ENCODE measurements around the gene FAM120A.

Gene FAM120A

DNA sequence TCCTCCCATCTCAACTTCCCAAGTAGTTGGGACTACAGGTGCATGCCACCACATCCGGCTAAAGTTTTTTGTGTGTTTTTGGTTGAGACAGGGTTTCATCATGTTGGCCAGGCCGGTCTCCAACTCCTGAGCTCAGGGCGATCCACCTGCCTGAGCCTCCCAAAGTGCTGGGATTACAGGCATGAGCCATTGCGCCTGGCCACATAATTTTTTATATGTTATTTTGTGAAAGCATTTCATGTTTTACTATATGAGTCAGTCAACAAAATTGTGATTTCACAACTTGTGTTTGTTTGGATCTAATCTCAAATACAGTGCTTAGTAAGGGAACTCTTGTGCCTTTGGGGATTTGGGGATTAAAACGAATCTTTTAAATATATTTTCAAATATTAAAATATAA is 21.9 kb downstream of the FAM120A start:
- no peak for DNase-seq

DNA sequence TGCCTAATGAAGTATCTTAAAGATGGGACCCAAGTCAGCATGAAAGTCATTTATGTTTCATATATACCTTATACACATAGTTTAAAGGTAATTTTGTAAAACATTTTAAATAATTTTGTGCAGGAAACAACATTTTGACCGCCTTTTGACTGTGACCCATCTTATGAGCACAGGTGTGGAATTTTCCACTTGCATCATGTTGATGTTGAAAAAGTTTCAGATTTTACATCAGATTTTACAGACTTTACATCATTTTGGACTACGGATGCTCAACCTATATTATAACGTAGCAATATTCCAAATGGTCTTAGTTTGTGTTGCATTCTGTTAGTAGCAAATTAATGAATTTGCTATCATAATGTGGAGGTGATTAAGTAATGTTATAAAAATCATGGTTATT is 23.6 kb downstream of the FAM120A start:
- no peak for DNase-seq

- no peak for DNase-seq
Measured at GRCh38 chr9:93475856-93476255, 24.4 kb downstream of the FAM120A start.

GRCh38 chr9:93476924-93477323 is 25.4 kb downstream of the FAM120A start:
- no peak for DNase-seq

- DNase-seq: no peak
Measured at GRCh38 chr9:93477397-93477796, 25.9 kb downstream of the FAM120A start.

GRCh38 chr9:93479726-93480125 is 28.2 kb downstream of the FAM120A start:
- no peak for DNase-seq

DNA sequence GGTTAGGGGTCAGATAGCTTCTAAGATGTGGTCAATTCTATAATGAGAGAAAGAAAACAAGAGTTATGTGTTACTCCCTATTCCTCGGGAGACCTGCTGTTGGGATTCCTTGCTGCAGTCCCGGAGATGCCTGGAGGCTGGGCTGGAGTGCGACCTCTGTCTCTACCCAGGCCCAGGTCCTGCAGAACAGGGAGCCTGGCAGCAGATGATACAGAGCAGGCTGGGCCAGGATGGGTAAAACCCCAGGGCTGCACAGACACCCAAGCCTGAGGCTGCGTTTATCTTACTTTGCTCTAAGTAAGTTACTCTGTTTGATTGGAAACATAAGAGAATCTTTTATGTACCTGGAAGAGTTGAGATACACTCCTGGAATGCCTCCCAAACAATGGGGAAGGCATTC is 28.8 kb downstream of the FAM120A start:
- DNase-seq: no peak

DNA sequence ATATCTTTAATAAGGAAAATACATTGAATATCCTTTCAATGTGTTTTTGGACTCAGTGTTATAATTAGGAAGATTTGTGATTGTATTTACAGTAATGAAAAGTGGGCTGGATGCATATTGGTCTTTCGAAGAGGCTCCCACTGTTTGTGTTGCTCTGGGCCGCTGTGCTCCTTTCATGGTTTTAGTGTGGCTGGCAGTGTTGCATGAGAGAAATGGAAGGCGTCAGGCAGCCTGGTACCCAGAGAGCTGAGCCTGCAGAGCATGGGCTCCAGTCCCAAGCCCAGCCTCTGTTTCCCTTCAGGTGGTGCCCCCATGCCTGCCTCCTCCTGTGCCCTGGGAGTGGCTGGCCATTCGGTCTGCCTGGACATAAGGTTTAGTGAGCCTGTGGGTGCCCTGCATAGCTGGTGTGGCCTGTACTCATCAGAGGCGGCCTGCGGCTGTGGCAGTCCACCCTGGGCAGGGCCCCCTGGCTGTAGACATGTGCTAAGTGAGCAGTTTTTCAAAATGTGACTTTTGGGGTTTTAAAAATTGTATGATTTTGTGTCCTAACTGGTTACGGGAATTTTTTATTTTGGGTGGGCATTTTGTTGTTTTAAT is 29.3 kb downstream of the FAM120A start:
- DNase-seq: no peak

- no peak for DNase-seq
Measured at GRCh38 chr9:93483497-93483896, 32.0 kb downstream of the FAM120A start.

GRCh38 chr9:93486268-93486667 is 34.8 kb downstream of the FAM120A start:
- DNase-seq: no peak

GRCh38 chr9:93488244-93488643 is 36.8 kb downstream of the FAM120A start:
- no peak for DNase-seq

DNA sequence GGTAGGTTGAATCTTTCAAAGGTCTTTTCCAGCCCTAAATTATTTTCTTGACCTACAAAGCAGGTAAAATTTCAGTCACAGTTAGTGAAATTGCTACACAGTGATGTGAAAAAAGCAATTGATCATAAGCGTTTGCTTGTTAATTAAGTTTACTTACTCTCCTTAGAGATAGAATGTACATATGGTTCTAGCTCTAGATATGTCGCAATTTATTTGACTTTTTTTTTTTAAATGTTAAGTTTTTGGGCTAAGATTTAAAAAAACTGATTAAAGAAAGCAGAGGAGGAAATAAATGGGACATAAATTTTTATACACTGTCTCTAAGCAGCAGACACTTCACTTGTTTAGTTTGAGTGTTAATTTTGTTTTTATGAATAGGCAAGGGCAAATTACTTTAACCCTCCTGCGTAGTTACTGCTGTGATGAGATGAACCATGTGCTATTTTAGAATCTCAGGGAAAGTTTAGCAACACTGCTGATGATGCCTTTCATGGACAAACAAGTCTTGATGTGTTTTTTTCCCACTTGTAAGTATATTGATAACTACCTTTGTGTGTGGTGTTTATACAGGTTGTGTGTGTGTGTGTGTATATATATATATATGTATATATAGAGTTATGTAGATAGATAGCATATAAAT is 40.2 kb downstream of the FAM120A start:
- DNase-seq: no peak

GRCh38 chr9:93492327-93492726 is 40.8 kb downstream of the FAM120A start:
- no peak for DNase-seq

DNA sequence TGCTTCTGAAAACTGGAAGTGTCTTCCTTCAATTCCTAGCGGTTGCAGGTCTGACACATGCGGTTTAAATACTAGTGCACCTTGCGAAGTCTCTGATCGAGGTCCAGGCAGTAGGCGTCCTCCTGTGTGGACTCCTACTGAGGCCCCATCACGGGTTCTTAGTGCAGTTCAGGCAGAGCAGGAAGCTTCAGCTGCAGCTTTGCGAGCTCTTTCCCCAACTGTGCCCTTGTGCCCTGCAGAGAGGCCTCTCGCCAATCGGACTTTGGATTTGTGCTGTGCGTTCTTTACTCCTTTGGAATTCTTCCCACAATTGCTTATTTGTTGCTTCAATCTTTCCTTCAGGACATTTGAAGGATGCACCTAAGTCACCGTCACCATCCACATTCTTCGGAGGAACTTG is 42.5 kb downstream of the FAM120A start:
- no peak for DNase-seq

- no peak for DNase-seq
Measured at GRCh38 chr9:93496285-93496684, 44.8 kb downstream of the FAM120A start.

DNA sequence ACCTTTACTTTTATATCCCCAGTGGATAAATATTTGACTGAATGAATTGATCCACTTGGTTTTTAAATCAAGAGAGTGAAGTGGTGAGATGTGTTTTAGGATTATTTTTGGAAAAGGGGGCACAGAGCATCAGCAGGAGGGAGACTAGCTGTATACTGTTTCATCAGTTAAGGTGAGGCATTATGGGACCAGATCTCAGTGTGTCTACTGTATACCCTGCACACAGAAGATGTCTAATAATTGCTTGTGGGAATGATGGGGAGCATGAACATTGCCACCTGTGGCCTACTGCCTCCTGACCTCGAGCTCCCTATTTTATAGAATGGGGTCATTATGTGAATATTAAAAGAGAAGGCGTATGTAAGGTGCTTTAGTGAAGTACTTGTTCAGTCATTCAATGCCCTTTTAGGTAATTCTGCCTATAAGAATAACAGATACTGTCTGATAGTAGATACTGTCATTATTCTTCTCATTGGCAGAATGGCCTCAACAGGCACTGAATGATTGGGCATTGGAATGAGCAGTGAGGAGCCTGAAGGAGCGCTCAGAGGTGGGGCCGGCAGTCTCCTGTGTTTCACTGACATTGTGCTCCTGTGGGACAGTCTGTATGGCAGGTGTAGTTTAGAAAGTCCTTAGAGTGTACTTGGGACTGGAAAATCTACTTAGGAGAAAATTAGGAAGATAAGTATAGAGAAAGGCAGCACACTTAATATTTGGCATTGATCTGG is 49.2 kb downstream of the FAM120A start:
- no peak for DNase-seq

DNA sequence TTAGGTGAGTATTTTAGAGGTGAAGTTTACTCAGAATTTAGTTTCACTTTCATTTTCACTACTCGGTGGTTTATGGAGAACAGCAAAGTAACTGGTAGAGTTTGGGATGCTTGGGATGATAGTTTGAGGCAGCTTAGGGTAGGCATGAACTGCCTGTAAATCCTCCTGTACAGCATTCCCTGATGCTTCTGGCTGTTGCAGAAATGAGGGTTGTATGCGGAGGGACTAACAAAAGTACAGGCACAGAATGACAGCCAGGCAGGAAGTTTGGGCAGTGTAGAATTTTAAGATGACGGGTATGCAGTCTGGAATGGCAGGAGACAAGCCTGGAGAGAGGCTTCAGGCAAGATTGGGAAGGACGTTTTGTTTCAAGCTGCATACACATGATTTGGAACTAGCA is 49.9 kb downstream of the FAM120A start:
- no peak for DNase-seq

- no peak for DNase-seq
Measured at GRCh38 chr9:93503381-93503780, 51.9 kb downstream of the FAM120A start.

DNA sequence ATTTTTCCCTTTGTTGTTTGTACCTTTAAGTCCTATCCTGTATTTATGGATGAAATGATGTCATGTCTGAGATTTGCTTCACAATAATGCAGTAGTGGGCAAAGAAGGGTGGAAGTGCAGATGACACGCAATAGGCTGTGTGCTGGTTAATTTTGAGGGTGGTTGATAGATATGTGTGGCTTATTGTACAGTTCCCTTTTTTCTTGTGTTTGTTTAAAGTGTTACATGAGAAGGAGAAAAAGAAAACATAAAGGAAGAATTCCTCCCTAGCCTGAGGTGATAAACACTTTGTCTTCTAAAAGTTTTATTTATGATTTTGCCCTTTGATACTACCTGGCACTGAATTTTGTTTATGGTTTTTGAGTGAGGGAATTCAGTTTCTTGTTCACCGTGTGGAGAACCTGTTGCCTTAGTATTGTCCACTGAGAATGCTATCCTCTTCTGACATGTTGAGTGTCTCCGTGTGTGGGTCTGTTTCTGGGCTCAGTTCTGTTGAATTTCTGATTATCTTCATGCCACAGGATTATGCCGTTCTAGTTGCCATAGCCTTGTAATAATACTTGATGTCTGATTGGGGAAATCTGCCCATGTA is 54.2 kb downstream of the FAM120A start:
- no peak for DNase-seq

GRCh38 chr9:93507768-93508167 is 56.3 kb downstream of the FAM120A start:
- no peak for DNase-seq

DNA sequence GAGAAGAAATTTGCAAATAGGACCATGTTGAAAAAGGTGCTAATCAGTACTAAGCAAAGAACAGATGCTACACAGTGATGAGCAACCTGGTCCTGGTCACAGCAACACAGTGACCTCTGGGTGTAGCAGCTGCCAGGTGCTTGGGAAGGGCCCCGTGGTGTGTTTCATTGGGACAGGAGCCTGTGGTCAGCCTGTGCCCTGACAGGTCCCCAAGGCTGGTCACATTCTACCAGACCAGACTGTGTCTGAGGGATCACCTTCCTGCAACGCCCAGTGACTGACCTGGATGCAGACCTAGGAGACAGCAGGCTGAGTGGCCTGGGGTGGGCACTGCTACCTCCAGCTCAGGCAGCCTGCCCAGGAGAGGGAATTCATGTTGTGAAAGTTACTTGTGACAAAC is 56.7 kb downstream of the FAM120A start:
- no peak for DNase-seq

DNA sequence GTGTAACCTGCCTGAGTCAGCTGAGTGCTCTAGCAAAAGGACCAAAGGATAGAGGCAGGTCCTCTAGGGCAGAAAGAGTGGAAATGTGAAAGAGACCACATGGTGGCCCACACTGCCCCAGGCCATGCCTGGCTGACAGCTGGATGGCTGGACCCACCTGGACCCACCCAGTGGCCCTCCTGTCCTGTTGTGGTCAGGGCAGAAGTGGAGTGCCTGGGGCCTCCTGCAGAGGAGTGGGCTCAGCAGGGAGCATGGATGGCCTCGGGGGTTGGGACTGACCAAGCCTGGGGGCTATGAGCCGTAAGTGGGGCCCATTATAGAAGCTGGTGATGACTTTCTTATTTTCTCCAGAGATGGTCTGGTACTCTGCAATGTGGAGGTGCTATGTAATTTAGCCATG is 57.6 kb downstream of the FAM120A start:
- DNase-seq: no peak

GRCh38 chr9:93510041-93510440 is 58.6 kb downstream of the FAM120A start:
- DNase-seq: no peak

DNA sequence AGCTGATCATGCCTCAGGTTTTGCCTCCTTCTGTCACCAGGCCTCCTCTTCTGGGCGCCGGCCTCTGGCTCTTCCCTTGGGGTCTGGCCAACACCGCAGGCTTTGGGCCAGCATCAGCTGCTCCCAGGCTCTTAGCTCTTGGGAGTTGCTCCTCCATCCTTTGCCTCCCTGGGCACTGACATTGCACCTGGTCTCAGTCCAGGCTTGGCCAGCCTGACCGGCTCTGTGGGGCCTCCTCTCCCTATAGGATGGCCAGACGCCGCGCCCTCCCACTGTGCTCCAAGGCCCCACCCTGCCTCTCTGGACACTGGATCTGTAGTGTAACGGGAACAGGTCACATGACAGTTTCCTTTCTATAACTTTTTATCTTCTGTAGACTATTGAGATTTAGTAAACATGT is 59.7 kb downstream of the FAM120A start:
- peak; percentile 2 to 12 for DNase-seq

Measured in NCI-H446 (cell line).